ENCODE measurements around the gene BCAS3.

Gene BCAS3

DNA sequence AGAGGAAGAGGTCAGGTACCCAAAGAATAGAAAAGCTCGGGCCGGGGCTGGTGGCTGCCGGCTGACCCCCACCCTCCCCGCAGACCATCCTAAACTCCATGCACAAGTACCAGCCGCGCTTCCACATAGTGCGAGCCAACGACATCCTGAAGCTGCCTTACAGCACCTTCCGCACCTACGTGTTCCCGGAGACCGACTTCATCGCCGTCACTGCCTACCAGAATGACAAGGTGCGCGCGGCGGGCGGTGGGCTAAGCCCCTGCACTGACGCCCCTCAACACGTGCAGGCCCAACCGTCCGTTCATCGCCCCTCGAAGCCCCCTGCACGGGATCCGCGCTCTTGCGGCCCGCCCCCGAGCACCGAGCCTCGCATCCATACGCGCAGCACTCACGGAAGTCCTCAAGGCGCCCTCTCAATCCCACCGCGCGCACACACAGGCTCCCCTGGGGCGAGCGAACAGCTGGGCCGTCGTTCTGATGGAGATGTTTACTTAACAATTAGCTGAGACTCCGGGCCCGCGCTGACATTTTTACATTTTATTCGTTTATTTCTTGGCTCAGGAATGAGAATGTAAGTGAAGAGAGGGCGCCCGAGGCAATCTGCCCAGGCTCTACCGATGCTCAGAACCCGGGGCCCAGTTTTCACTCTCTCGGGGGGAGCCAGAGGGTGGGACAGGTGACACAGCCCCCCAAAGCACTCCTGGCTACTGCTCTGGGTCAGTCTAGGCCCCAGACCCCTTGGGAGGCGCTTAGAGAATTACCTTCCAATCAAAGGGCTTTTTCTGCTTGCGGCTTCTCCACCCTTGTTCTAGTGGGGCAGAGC, 725.5 kb downstream of the BCAS3 start:
- Histone ChIP-seq H3K4me2 (no peak overlapping the region), H3K79me2 (ENCODE audit: insufficient read depth, low read depth) (no peaks in the 10 kb centered on the region), H3K27ac (no peak overlapping the region), H3K36me3 (ENCODE audit: insufficient read depth) (no peaks in the 10 kb centered on the region), H3K27me3 (ENCODE audit: insufficient read depth, low read depth) (no peaks in the 10 kb centered on the region; the same call in 1 of the 2 replicates), H4K20me1 (ENCODE audit: insufficient read depth) (no peaks in the 10 kb centered on the region), H2AFZ (ENCODE audit: low read depth) (no peak overlapping the region), H3K4me1 (ENCODE audit: low read depth, poor library complexity, severe bottlenecking) (no peaks in the 10 kb centered on the region), H3K9ac (no peak overlapping the region), H3K4me3 (IDR thresholded peaks at IDR 0.05; ENCODE audit: insufficient read depth, low read depth, low read length) (no peak overlapping the region)
- TF ChIP-seq, protein P1, sequence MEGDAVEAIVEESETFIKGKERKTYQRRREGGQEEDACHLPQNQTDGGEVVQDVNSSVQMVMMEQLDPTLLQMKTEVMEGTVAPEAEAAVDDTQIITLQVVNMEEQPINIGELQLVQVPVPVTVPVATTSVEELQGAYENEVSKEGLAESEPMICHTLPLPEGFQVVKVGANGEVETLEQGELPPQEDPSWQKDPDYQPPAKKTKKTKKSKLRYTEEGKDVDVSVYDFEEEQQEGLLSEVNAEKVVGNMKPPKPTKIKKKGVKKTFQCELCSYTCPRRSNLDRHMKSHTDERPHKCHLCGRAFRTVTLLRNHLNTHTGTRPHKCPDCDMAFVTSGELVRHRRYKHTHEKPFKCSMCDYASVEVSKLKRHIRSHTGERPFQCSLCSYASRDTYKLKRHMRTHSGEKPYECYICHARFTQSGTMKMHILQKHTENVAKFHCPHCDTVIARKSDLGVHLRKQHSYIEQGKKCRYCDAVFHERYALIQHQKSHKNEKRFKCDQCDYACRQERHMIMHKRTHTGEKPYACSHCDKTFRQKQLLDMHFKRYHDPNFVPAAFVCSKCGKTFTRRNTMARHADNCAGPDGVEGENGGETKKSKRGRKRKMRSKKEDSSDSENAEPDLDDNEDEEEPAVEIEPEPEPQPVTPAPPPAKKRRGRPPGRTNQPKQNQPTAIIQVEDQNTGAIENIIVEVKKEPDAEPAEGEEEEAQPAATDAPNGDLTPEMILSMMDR (conservative IDR thresholded peaks at IDR 0.05; ENCODE audit: low read depth, low read length): no peak

DNA sequence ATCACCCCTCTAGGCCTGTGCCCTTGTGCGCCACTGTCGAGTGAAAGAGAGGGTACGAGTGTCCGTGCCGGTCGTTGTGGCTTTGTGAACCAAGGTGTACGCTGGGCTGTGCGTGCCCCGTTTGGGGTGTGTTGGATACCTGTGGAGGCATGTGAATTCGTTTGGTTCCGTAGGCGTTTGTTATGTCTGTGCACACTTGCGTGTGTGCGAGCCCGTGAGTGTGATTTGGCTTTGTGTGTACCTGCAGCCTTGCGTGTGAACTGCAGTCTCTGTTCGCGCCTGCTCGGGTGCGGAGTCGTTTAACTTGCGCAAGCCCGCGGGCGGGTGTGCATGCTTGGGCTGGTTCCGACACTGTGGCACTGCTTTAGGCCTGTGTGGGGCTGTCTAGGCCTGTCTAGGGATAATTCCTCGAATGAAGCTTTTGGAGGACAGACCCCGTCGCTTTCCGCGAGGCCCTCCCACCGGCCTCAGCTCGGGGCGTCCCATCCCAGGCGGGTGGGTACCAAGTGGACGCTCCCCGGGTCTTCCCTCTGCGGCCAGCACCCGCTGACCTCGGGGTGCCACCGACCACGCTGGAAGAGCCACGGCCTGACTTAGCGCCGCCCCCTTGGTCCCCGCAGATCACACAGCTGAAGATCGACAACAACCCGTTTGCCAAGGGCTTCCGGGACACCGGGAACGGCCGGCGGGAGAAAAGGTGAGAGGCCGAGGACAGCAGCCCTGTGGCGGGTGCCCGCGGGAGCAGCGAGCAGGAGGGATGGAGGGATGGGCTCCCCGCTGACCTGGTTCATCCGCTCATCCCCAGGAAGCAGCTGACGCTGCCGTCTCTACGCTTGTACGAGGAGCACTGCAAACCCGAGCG, 726.4 kb downstream of the BCAS3 start:
- H2AFZ ChIP-seq (ENCODE audit: low read depth): no peak overlapping the region
- H3K27ac ChIP-seq: no peak overlapping the region
- no peaks in the 10 kb centered on the region for H3K79me2 ChIP-seq (ENCODE audit: insufficient read depth, low read depth)
- H3K27me3 ChIP-seq (ENCODE audit: insufficient read depth, low read depth): no peaks in the 10 kb centered on the region; the same call in 1 of the 2 replicates
- peaks cover 3% of the 10 kb centered on the region for H3K4me1 ChIP-seq (ENCODE audit: low read depth, poor library complexity, severe bottlenecking)
- no peak overlapping the region for H3K9ac ChIP-seq
- H4K20me1 ChIP-seq (ENCODE audit: insufficient read depth): no peaks in the 10 kb centered on the region
- TF ChIP-seq, protein P1 (conservative IDR thresholded peaks at IDR 0.05; ENCODE audit: low read depth, low read length): no peak
- H3K4me3 ChIP-seq (IDR thresholded peaks at IDR 0.05; ENCODE audit: insufficient read depth, low read depth, low read length): no peak overlapping the region
- H3K36me3 ChIP-seq (ENCODE audit: insufficient read depth): no peaks in the 10 kb centered on the region
- no peak overlapping the region for H3K4me2 ChIP-seq

DNA sequence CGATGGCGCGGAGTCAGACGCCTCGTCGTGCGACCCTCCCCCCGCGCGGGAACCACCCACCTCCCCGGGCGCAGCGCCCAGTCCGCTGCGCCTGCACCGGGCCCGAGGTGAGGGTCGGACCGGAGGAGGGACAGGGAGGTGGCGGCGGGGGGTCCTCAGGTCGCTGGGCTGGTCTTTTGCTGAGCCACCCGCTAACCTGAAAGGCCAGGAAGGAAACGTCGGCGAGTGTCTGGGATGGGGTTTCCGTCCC, 726.9 kb downstream of the BCAS3 start:
- no peak overlapping the region for H3K27ac ChIP-seq
- peaks cover 4% of the 10 kb centered on the region for H3K4me1 ChIP-seq (ENCODE audit: low read depth, poor library complexity, severe bottlenecking)
- no peaks in the 10 kb centered on the region for H3K79me2 ChIP-seq (ENCODE audit: insufficient read depth, low read depth)
- no peaks in the 10 kb centered on the region for H4K20me1 ChIP-seq (ENCODE audit: insufficient read depth)
- H3K4me2 ChIP-seq: no peak overlapping the region
- no peak overlapping the region for H3K4me3 ChIP-seq (IDR thresholded peaks at IDR 0.05; ENCODE audit: insufficient read depth, low read depth, low read length)
- no peak overlapping the region for H2AFZ ChIP-seq (ENCODE audit: low read depth)
- H3K9ac ChIP-seq: no peak overlapping the region
- H3K36me3 ChIP-seq (ENCODE audit: insufficient read depth): no peaks in the 10 kb centered on the region
- no peaks in the 10 kb centered on the region; the same call in 1 of the 2 replicates for H3K27me3 ChIP-seq (ENCODE audit: insufficient read depth, low read depth)
- TF ChIP-seq, protein P1 (conservative IDR thresholded peaks at IDR 0.05; ENCODE audit: low read depth, low read length): no peak

DNA sequence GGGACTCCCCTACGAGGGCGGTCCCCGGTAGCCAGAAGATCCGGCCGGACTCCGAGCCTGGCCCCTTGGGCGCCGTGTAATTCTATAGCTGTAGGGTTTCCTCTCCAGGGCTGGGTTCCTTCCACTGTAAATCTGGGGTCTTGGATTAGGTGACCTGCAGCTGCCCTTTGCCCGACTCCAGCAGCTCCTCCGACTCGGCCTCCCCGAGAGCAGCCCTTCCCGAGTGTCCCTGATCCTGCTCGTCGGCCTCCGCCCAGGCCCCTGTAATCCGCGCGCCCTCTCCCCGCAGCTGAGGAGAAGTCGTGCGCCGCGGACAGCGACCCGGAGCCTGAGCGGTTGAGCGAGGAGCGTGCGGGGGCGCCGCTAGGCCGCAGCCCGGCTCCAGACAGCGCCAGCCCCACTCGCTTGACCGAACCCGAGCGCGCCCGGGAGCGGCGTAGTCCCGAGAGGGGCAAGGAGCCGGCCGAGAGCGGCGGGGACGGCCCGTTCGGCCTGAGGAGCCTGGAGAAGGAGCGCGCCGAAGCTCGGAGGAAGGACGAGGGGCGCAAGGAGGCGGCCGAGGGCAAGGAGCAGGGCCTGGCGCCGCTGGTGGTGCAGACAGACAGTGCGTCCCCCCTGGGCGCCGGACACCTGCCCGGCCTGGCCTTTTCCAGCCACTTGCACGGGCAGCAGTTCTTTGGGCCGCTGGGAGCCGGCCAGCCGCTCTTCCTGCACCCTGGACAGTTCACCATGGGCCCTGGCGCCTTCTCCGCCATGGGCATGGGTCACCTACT, 727.4 kb downstream of the BCAS3 start:
- H3K27me3 ChIP-seq (ENCODE audit: insufficient read depth, low read depth): no peaks in the 10 kb centered on the region; the same call in 1 of the 2 replicates
- no peak overlapping the region for H3K4me3 ChIP-seq (IDR thresholded peaks at IDR 0.05; ENCODE audit: insufficient read depth, low read depth, low read length)

More for the DNA sequence above, 727.4 kb downstream of the BCAS3 start:
- Histone ChIP-seq H4K20me1 (ENCODE audit: insufficient read depth) (no peaks in the 10 kb centered on the region), H2AFZ (ENCODE audit: low read depth) (no peak overlapping the region), H3K36me3 (ENCODE audit: insufficient read depth) (no peaks in the 10 kb centered on the region), H3K27ac (no peak overlapping the region), H3K9ac (no peak overlapping the region), H3K4me2 (no peak overlapping the region), H3K4me1 (ENCODE audit: low read depth, poor library complexity, severe bottlenecking) (peaks cover 4% of the 10 kb centered on the region), H3K79me2 (ENCODE audit: insufficient read depth, low read depth) (no peaks in the 10 kb centered on the region)
- TF ChIP-seq, protein P1 (conservative IDR thresholded peaks at IDR 0.05; ENCODE audit: low read depth, low read length): no peak

Data from KMS-11 (cell line).